ENCODE measurements around the gene SNX6. TPM values are rescaled to one million over a fixed set of nuclear protein-coding genes. Genes with fewer than 3 reads are reported as not detected.
A peak's percentile ranks its signal among the peaks of the same experiment; 100 is the strongest.

Gene SNX6
- total and polyA plus RNA-seq, 12 donors, result 16.6 to 205 (median 83.7) TPM

DNA sequence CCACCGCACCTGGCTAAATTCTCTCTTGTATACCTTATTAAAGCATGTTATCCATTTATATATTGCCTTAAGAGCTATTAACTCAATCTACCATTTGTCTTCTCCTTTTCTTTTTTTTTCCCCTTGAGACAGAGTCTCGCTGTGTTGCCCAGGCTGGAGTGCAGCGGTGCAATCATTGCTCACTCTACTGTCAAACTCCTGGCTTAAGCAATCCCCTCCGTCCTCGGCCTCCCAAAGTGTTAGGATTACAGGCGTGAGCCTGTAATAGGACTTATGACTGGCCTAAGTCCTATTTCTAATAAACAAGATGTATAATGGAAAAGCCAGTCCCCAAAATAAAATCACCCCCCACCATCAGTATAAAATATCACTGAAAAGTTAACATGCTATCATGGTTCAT is 14.4 kb downstream of the SNX6 start:
- intact Hi-C loops (cut with DNase I), result no loop called here
- Histone ChIP-seq H3K27ac (no peak overlapping the region), H3K4me1 (replicated peaks in 1 of 2) (peaks cover 3 to 5% of the 10 kb centered on the region in 2 donors), H3K9me3 (replicated peaks in 1 of 3) (no peaks in the 10 kb centered on the region), H3K36me3 (replicated peaks in 1 of 2) (peaks cover 0 to 17% of the 10 kb centered on the region in 2 donors), H3K4me3 (no peak overlapping the region), H3K27me3 (no peaks in the 10 kb centered on the region)
- WGBS, 4 donors, result 93 to 97% (median 95%) methylated on average over 6 of the region's 6 CpGs
- TF ChIP-seq, protein P1, sequence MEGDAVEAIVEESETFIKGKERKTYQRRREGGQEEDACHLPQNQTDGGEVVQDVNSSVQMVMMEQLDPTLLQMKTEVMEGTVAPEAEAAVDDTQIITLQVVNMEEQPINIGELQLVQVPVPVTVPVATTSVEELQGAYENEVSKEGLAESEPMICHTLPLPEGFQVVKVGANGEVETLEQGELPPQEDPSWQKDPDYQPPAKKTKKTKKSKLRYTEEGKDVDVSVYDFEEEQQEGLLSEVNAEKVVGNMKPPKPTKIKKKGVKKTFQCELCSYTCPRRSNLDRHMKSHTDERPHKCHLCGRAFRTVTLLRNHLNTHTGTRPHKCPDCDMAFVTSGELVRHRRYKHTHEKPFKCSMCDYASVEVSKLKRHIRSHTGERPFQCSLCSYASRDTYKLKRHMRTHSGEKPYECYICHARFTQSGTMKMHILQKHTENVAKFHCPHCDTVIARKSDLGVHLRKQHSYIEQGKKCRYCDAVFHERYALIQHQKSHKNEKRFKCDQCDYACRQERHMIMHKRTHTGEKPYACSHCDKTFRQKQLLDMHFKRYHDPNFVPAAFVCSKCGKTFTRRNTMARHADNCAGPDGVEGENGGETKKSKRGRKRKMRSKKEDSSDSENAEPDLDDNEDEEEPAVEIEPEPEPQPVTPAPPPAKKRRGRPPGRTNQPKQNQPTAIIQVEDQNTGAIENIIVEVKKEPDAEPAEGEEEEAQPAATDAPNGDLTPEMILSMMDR (IDR thresholded peaks at IDR 0.05), result no peak
- TF ChIP-seq POLR2A (IDR thresholded peaks at IDR 0.05), result no peak
- peak in 2 of 7 donors; percentile 6 to 36 for DNase-seq

DNA sequence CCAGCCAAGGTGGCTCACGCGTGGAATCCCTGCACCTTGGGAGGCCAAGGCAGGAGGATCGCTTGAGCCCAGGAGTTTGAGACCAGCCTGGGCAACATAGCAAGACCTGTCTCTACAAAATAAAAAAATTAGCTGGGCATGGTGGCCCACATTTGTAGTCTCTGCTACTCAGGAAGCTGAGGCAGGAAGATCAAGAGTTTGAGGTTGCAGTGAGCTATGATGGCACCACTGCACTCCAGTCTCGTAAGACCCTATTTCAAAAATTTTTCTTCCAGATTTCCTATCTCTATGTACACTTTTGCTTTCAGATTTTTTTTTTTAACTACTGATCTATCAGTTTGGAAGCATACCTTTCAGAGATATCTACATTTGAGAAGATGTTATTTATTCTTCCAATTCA is 15.3 kb downstream of the SNX6 start:
- H3K9me3 ChIP-seq (replicated peaks in 1 of 3), result no peaks in the 10 kb centered on the region
- peak in 2 of 7 donors; percentile 13 to 17 for DNase-seq
- no peaks in the 10 kb centered on the region for H3K27me3 ChIP-seq
- no peak for TF ChIP-seq POLR2A (IDR thresholded peaks at IDR 0.05)
- TF ChIP-seq, protein P1 (IDR thresholded peaks at IDR 0.05), result no peak
- peaks cover 3 to 11% of the 10 kb centered on the region in 2 donors for H3K4me1 ChIP-seq (replicated peaks in 1 of 2)
- WGBS, 4 donors, result 95 to 98% (median 96%) methylated on average over 4 of the region's 4 CpGs
- H3K36me3 ChIP-seq (replicated peaks in 1 of 2), result peaks cover 0 to 17% of the 10 kb centered on the region in 2 donors
- intact Hi-C loops (cut with DNase I), result no loop called here
- H3K27ac ChIP-seq, result no peak overlapping the region
- no peak overlapping the region for H3K4me3 ChIP-seq

DNA sequence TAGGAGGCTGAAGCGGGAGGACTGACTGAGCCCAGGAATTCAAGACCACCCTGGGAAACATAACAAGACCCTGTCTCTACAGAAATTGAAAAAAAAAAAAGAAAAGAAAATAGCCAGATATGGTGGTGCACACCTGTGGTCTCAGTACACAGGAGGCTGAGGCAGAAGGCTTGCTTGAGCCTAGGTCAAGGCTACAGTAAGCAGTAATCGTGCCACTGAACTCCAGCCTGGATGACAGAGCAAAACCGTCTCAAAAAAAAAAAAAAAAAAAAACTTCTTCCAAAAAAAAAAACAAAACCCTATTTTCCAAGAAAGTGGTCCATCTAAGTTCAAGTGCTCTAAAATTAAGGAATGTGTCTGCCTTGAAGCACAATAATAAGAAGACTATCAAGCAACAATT is 19.8 kb downstream of the SNX6 start:
- 45 to 58% (median 53%) methylated on average over 3 of the region's 3 CpGs for WGBS, 4 donors
- Histone ChIP-seq H3K4me3 (no peak overlapping the region), H3K36me3 (replicated peaks in 1 of 2) (peaks cover 0 to 49% of the 10 kb centered on the region in 2 donors), H3K27ac (no peak overlapping the region), H3K9me3 (replicated peaks in 1 of 3) (no peaks in the 10 kb centered on the region), H3K4me1 (replicated peaks in 1 of 2) (peaks cover 3 to 11% of the 10 kb centered on the region in 2 donors), H3K27me3 (no peaks in the 10 kb centered on the region)
- TF ChIP-seq, protein P1 (IDR thresholded peaks at IDR 0.05), result no peak
- TF ChIP-seq POLR2A (IDR thresholded peaks at IDR 0.05), result no peak
- DNase-seq, result peak in 4 of 7 donors; percentile 27 to 48 (median 40)
- intact Hi-C loops (cut with DNase I), result no loop called here

DNA sequence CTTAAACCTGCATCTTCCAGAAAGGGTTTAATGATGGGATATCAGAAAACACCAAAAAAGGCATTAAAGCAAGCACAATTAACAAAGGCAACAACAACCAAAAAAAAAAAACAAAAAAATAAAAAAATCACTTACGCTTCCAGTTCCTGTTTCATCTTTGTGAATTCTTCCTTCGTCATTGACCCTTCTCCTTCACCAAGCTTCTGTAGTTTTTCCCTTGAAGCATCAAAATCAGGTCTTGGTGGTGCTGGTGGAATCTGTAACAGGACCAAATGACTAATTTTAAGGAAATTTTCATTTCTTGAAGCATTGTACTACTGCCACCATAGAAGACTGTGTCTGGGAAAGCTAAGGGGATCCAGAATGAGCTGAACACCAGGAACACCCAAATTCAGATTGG is 24.5 kb downstream of the SNX6 start:
- Histone ChIP-seq H3K27ac (peak overlapping the region in 2 of 5 donors; percentile 26 to 29), H3K36me3 (replicated peaks in 1 of 2) (peaks cover 0 to 86% of the 10 kb centered on the region in 2 donors), H3K4me3 (no peak overlapping the region), H3K4me1 (replicated peaks in 1 of 2) (peaks cover 0 to 10% of the 10 kb centered on the region in 2 donors), H3K27me3 (no peaks in the 10 kb centered on the region), H3K9me3 (replicated peaks in 1 of 3) (no peaks in the 10 kb centered on the region)
- DNase-seq, result peak in 1 of 7 donors; percentile 4
- intact Hi-C loops (cut with DNase I), result no loop called here
- WGBS, 4 donors, result 73 to 88% (median 79%) methylated on average over 2 of the region's 2 CpGs
- TF ChIP-seq, protein P1 (IDR thresholded peaks at IDR 0.05), result no peak
- no peak for TF ChIP-seq POLR2A (IDR thresholded peaks at IDR 0.05)

All from adrenal gland (tissue), 12 donors.